Loucy (cell line): ENCODE results near the gene CD86.

Experiments used
- H2AFZ ChIP-seq: fragments of 200-600 bp; sonication (generic); 2 replicates; pipeline ENCODE4 v1.6.0; 2016; ENCODE audit warnings: antibody characterized with exemption, mild to moderate bottlenecking, low read length, moderate library complexity
- H3F3A ChIP-seq: fragments of 200-600 bp; 2 replicates; pipeline ENCODE4 v1.6.0; 2016; ENCODE audit warnings: antibody characterized with exemption, low read depth, mild to moderate bottlenecking
- H3K27me3 ChIP-seq: fragments of 200-600 bp; sonication (generic); 2 replicates; pipeline ENCODE4 v1.6.1; 2014; ENCODE audit warnings: low read length, mild to moderate bottlenecking; ENCODE audit not compliant: insufficient read depth, poor library complexity, severe bottlenecking
- H3K36me3 ChIP-seq: fragments of 200-600 bp; sonication (generic); 2 replicates; pipeline ENCODE4 v1.6.1; 2016; ENCODE audit warnings: low read length; ENCODE audit not compliant: insufficient read depth
- H3K4me1 ChIP-seq: fragments of 200-600 bp; sonication (generic); 2 replicates; pipeline ENCODE4 v1.5.1; 2014; ENCODE audit warnings: low read length, mild to moderate bottlenecking; ENCODE audit not compliant: insufficient read depth, poor library complexity, severe bottlenecking
- H3K4me2 ChIP-seq: fragments of 200-600 bp; sonication (generic); 2 replicates; pipeline ENCODE4 v1.6.0; 2014; ENCODE audit warnings: antibody characterized with exemption, low read length, low read depth, mild to moderate bottlenecking; ENCODE audit not compliant: poor library complexity, severe bottlenecking
- H3K4me3 ChIP-seq: fragments of 200-600 bp; sonication (generic); 2 replicates; pipeline ENCODE4 v1.5.1; 2014; ENCODE audit warnings: low read length, mild to moderate bottlenecking, mixed read lengths; ENCODE audit not compliant: poor library complexity, severe bottlenecking
- H3K79me2 ChIP-seq: fragments of 200-600 bp; sonication (generic); 2 replicates; pipeline ENCODE4 v1.6.1; 2014; ENCODE audit warnings: low read length; ENCODE audit not compliant: insufficient read depth
- H3K9ac ChIP-seq: fragments of 200-600 bp; sonication (generic); 2 replicates; pipeline ENCODE4 v1.6.0; 2014; ENCODE audit warnings: mild to moderate bottlenecking, low read depth, low read length, moderate library complexity; ENCODE audit not compliant: poor library complexity, severe bottlenecking
- H3K9me2 ChIP-seq: fragments of 200-600 bp; sonication (generic); replicated peaks from 2 replicates; pipeline ENCODE4 v1.6.1; 2016; ENCODE audit warnings: low read depth, low read length, mixed read lengths
- H3K9me3 ChIP-seq: fragments of 200-600 bp; sonication (generic); 2 replicates; pipeline ENCODE4 v1.6.1; 2014; ENCODE audit warnings: mild to moderate bottlenecking, antibody characterized with exemption, low read length, low read depth; ENCODE audit not compliant: insufficient read depth
- H4K20me1 ChIP-seq: fragments of 200-600 bp; sonication (generic); 2 replicates; pipeline ENCODE4 v1.6.0; 2014; ENCODE audit warnings: antibody characterized with exemption, low read length, mild to moderate bottlenecking; ENCODE audit not compliant: insufficient read depth, poor library complexity, severe bottlenecking
- EZH2phosphoT487 ChIP-seq: fragments of 200-600 bp; IDR thresholded peaks from 2 replicates; pipeline ENCODE4 v1.6.1; 2018; ENCODE audit warnings: antibody characterized with exemption, mild to moderate bottlenecking, moderate library complexity, borderline replicate concordance
- TF ChIP-seq, protein P1 (sequence below): fragments of 200-600 bp; sonication (generic); conservative IDR thresholded peaks from 2 replicates; pipeline ENCODE4 v1.5.1; 2014; ENCODE audit warnings: mild to moderate bottlenecking, antibody characterized with exemption, low read length

The CD86 gene

GRCh38 chr3:122112754-122113153 is 57.6 kb downstream of the CD86 start:
- Histone ChIP-seq H3K79me2 (no peaks in the 10 kb centered on the region), H3K9me3 (no peaks in the 10 kb centered on the region), H2AFZ (no peak overlapping the region), H3K4me2 (no peak overlapping the region), H4K20me1 (no peaks in the 10 kb centered on the region), H3F3A (no peaks in the 10 kb centered on the region), H3K4me1 (no peaks in the 10 kb centered on the region), H3K36me3 (no peaks in the 10 kb centered on the region), H3K4me3 (no peak overlapping the region), H3K9me2 (no peaks in the 10 kb centered on the region), H3K9ac (no peak overlapping the region), H3K27me3 (peaks cover 9% of the 10 kb centered on the region)
- no peak for TF ChIP-seq EZH2phosphoT487
- TF ChIP-seq, protein P1, sequence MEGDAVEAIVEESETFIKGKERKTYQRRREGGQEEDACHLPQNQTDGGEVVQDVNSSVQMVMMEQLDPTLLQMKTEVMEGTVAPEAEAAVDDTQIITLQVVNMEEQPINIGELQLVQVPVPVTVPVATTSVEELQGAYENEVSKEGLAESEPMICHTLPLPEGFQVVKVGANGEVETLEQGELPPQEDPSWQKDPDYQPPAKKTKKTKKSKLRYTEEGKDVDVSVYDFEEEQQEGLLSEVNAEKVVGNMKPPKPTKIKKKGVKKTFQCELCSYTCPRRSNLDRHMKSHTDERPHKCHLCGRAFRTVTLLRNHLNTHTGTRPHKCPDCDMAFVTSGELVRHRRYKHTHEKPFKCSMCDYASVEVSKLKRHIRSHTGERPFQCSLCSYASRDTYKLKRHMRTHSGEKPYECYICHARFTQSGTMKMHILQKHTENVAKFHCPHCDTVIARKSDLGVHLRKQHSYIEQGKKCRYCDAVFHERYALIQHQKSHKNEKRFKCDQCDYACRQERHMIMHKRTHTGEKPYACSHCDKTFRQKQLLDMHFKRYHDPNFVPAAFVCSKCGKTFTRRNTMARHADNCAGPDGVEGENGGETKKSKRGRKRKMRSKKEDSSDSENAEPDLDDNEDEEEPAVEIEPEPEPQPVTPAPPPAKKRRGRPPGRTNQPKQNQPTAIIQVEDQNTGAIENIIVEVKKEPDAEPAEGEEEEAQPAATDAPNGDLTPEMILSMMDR: 0 out of 2 replicates have a peak, but pooled peaks have one; percentile 9

DNA sequence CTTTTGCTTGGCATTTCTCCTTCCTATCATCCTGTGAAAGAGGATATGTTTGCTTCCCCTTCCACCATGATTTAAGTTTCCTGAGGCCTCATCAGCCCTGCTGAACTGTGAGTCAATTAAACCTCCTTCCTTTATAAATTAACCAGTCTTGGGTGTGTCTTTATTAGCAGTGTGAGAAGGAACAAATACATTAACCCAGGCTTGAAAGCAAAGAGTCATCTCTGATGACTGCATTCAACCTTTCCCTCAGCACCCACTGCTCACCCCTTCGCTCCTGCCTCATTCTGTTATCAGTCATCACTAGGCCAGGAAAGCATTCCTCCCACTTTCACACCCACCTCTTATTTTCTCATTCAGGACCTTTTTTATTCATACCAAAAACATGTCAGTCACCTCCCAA is 68.7 kb downstream of the CD86 start:
- Histone ChIP-seq H4K20me1 (no peaks in the 10 kb centered on the region), H3K9ac (no peak overlapping the region), H3K36me3 (no peaks in the 10 kb centered on the region), H3K9me3 (0 out of 2 replicates have a peak, but pooled peaks cover 4% of the 10 kb centered on the region), H3K4me1 (no peaks in the 10 kb centered on the region), H3K4me2 (no peak overlapping the region), H2AFZ (no peak overlapping the region), H3K79me2 (no peaks in the 10 kb centered on the region), H3K4me3 (no peak overlapping the region), H3K9me2 (no peaks in the 10 kb centered on the region), H3K27me3 (peaks cover 48% of the 10 kb centered on the region), H3F3A (no peaks in the 10 kb centered on the region)
- TF ChIP-seq EZH2phosphoT487: no peak
- TF ChIP-seq, protein P1: no peak

DNA sequence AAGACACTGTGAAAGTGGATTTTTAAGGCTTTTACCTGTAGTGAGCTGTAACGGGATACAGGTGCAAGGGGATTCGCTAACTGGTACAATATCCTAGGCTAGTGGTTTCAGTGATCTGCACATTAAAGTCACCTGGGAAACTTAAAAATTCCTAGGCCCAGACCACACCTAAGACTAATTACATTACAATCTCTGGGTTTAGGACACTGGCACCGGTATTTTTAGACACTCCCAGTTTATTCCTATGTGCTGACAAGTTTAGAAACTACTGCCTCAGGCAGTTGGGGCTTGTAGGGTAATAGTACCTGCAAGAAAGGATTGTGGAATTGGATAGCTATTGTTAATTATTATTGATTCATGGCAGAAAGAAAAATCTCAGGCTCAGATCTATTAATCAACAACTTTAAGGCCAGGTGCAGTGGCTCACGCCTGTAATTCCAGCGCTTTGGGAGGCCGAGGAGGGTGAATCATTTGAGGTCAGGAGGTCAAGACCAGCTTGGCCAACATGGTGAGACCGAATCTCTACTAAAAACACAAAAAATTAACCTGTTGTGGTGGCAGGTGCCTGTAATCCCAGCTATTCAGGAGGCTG is 77.9 kb downstream of the CD86 start:
- no peaks in the 10 kb centered on the region for H3K79me2 ChIP-seq
- no peak overlapping the region for H3K9ac ChIP-seq
- H4K20me1 ChIP-seq: no peaks in the 10 kb centered on the region
- no peaks in the 10 kb centered on the region for H3K9me2 ChIP-seq
- no peak for TF ChIP-seq EZH2phosphoT487
- TF ChIP-seq, protein P1: no peak
- no peak overlapping the region for H3K4me2 ChIP-seq
- H3K27me3 ChIP-seq: no peaks in the 10 kb centered on the region
- no peak overlapping the region for H3K4me3 ChIP-seq
- no peaks in the 10 kb centered on the region for H3K9me3 ChIP-seq
- no peaks in the 10 kb centered on the region for H3F3A ChIP-seq
- H3K36me3 ChIP-seq: no peaks in the 10 kb centered on the region
- H2AFZ ChIP-seq: no peak overlapping the region
- H3K4me1 ChIP-seq: peaks cover 7% of the 10 kb centered on the region
